K562 (cell line): ENCODE data around the gene MRTFB. TPM values are rescaled to one million over a fixed set of nuclear protein-coding genes. Genes with fewer than 3 reads are reported as not detected.

Experiments
- ATAC-seq: fragments of 200-7000 bp; cut with Tn5 transposase; 3 replicates; pipeline ENCODE4 v1.9.1; 2020; ENCODE audit warnings: moderate library complexity
- BruUV-seq: library from RNA; stranded (reverse); fragments of 400-500 nt; replicated peaks from 2 replicates; lab custom pipeline; 2021; lab: Mats Ljungman, UMichigan
- CTCF ChIA-PET: fragments of 300-600 bp; formaldehyde crosslinking; extraction: SDS; loops from one replicate; lab custom pipeline; 2021; ENCODE audit warnings: low intra/inter-chr PET ratio; lab: Yijun Ruan, JAX
- POLR2A ChIA-PET: fragments of 300-600, 350-650 bp; sonication (Branson Sonifier 250); formaldehyde crosslinking; extraction: SDS; loops from one replicate; lab custom pipeline; 2021; ENCODE audit warnings: antibody characterized with exemption, inconsistent platforms; lab: Yijun Ruan, JAX
- DNase-seq, 4 experiments: peaks; one replicate each; pipeline versions ENCODE4 v3.0.0 to v3.0.0-alpha.2; 2011 to 2018; ENCODE audit warnings: low spot score in 3 of 4, mixed read lengths in 3 of 4; ENCODE audit errors: extremely low read depth in 1 of 4
- FAIRE-seq: peaks from 2 replicates; lab custom pipeline; 2011; peaks lifted over from hg19 to GRCh38; lab: Jason Lieb, UNC
- H2AFZ ChIP-seq: 2 replicates; pipeline ENCODE4 v1.6.0; 2011; ENCODE audit warnings: low read depth, low read length, control low read depth, inconsistent platforms
- H3K27ac ChIP-seq: fragments of 200-600 bp; 3 replicates; pipeline ENCODE4 v1.8.0; 2011; ENCODE audit warnings: low read depth, mild to moderate bottlenecking, control low read depth, inconsistent platforms, low read length, moderate library complexity, mixed read lengths; ENCODE audit errors: extremely low read depth
- H3K27me3 ChIP-seq, 2 experiments: fragments of 300-600 bp in 1 of 2; 2 replicates in 1 of 2; 3 replicates in 1 of 2; pipeline versions ENCODE4 v1.6.0 to v1.8.0; 2011; ENCODE audit warnings: inconsistent platforms in 2 of 2, low read length in 2 of 2, mild to moderate bottlenecking in 1 of 2, mixed read lengths in 1 of 2, moderate library complexity in 1 of 2; ENCODE audit not compliant: control insufficient read depth in 2 of 2, insufficient read depth in 2 of 2
- H3K36me3 ChIP-seq: fragments of 300-600 bp; 3 replicates; pipeline ENCODE4 v1.8.0; 2011; ENCODE audit warnings: mild to moderate bottlenecking, low read length, inconsistent platforms; ENCODE audit not compliant: control insufficient read depth, insufficient read depth
- H3K4me1 ChIP-seq, 2 experiments: fragments of 200-600 bp in 1 of 2; replicated peaks in 1 of 2; 2 replicates in 1 of 2; 3 replicates in 1 of 2; pipeline versions ENCODE4 v1.5.1 to v1.8.0; 2011; ENCODE audit warnings: inconsistent platforms in 2 of 2, low read length in 2 of 2, mild to moderate bottlenecking in 1 of 2, mixed read lengths in 1 of 2, moderate library complexity in 1 of 2; ENCODE audit not compliant: control insufficient read depth in 2 of 2, insufficient read depth in 2 of 2
- H3K4me2 ChIP-seq: 2 replicates; pipeline ENCODE4 v1.6.1; 2011; ENCODE audit warnings: low read length, control low read depth, inconsistent platforms, mixed read lengths; ENCODE audit not compliant: insufficient read depth
- H3K4me3 ChIP-seq: fragments of 200-600 bp; sonication (generic), shearing (Covaris generic); 2 replicates; pipeline ENCODE4 v1.5.1; 2016; ENCODE audit warnings: control low read depth, inconsistent platforms
- H3K79me2 ChIP-seq: fragments of 200-600 bp; 3 replicates; pipeline ENCODE4 v1.8.0; 2011; ENCODE audit warnings: low read length, inconsistent platforms; ENCODE audit not compliant: control insufficient read depth, insufficient read depth
- H3K9ac ChIP-seq, 2 experiments: 2 replicates each; pipeline versions ENCODE4 v1.6.0 to v1.6.1; 2011; ENCODE audit warnings: low read depth in 2 of 2, low read length in 2 of 2, control low read depth in 1 of 2, inconsistent platforms in 1 of 2, mild to moderate bottlenecking in 1 of 2, mixed read lengths in 1 of 2; ENCODE audit not compliant: insufficient read depth in 1 of 2
- H3K9me1 ChIP-seq: one replicate; pipeline ENCODE4 v1.6.0; 2011; ENCODE audit warnings: inconsistent platforms, mild to moderate bottlenecking, low read length, moderate library complexity; ENCODE audit not compliant: control insufficient read depth, insufficient read depth
- H3K9me3 ChIP-seq: replicated peaks from 2 replicates; pipeline ENCODE4 v1.5.1; 2011; ENCODE audit warnings: low read depth, low read length, inconsistent platforms; ENCODE audit not compliant: control insufficient read depth, insufficient read depth
- H4K20me1 ChIP-seq: replicated peaks from 2 replicates; pipeline ENCODE4 v1.6.1; 2011; ENCODE audit warnings: low read length, inconsistent platforms, mixed read lengths; ENCODE audit not compliant: control insufficient read depth, insufficient read depth
- ARID1B ChIP-seq: fragments of 450-650 bp; IDR thresholded peaks from 2 replicates; pipeline ENCODE4 v1.6.1; 2016; ENCODE audit warnings: antibody characterized with exemption, mild to moderate bottlenecking, inconsistent platforms
- ARID2 ChIP-seq: fragments of 450-650 bp; IDR thresholded peaks from 2 replicates; pipeline ENCODE4 v1.6.1; 2017; ENCODE audit warnings: antibody characterized with exemption, mild to moderate bottlenecking
- ARNT ChIP-seq, 2 experiments: fragments of 450-650 bp; IDR thresholded peaks; 2 replicates each; pipeline ENCODE4 v1.6.1; 2016; ENCODE audit warnings: mild to moderate bottlenecking in 1 of 2
- EGR1 ChIP-seq: fragments of 450-650 bp; conservative IDR thresholded peaks from 2 replicates; pipeline ENCODE4 v1.6.1; 2017; ENCODE audit warnings: mild to moderate bottlenecking
- HDAC2 ChIP-seq: fragments of 450-650 bp; IDR thresholded peaks from 2 replicates; pipeline ENCODE4 v1.6.1; 2016; ENCODE audit warnings: mild to moderate bottlenecking
- IRF1 ChIP-seq: sonication (generic); formaldehyde crosslinking; IDR thresholded peaks from 2 replicates; pipeline ENCODE4 v1.8.0; 2022; ENCODE audit warnings: missing genetic modification reagents, mild to moderate bottlenecking, borderline replicate concordance
- KDM2B ChIP-seq: fragments of 250-450 bp; sonication (Bioruptor Pico); IDR thresholded peaks from 2 replicates; pipeline ENCODE4 v1.8.0; 2021; ENCODE audit warnings: mild to moderate bottlenecking, moderate library complexity
- KLF13 ChIP-seq: fragments of 450-650 bp; IDR thresholded peaks from 2 replicates; pipeline ENCODE4 v1.6.1; 2016; ENCODE audit warnings: missing genetic modification characterization, low read depth, mild to moderate bottlenecking, missing compliant biosample characterization, moderate library complexity, borderline replicate concordance
- MYNN ChIP-seq, 2 experiments: sonication (generic); formaldehyde crosslinking in 1 of 2; IDR thresholded peaks; 2 replicates each; pipeline versions ENCODE4 v1.5.0 to v1.6.1; 2016 to 2020; ENCODE audit warnings: antibody characterized with exemption in 1 of 2, missing genetic modification reagents in 1 of 2
- POLR2AphosphoS2 ChIP-seq: IDR thresholded peaks from 2 replicates; pipeline ENCODE4 v1.6.1; 2012; ENCODE audit warnings: low read length, improper control_type of control experiment
- SMARCE1 ChIP-seq: fragments of 450-650 bp; IDR thresholded peaks from 2 replicates; pipeline ENCODE4 v1.7.1; 2016; ENCODE audit warnings: mild to moderate bottlenecking
- TCF7 ChIP-seq: sonication (generic); IDR thresholded peaks from 2 replicates; pipeline ENCODE4 v1.6.1; 2016; ENCODE audit warnings: antibody characterized with exemption, borderline replicate concordance
- UBTF ChIP-seq, 2 experiments: IDR thresholded peaks; 2 replicates each; pipeline ENCODE4 v1.6.1; 2012; ENCODE audit warnings: improper control_type of control experiment in 2 of 2, low read depth in 2 of 2, low read length in 2 of 2, borderline replicate concordance in 1 of 2
- ZNF449 ChIP-seq: fragments of 250-450 bp; sonication (Bioruptor Pico); IDR thresholded peaks from 2 replicates; pipeline ENCODE4 v1.8.0; 2022; ENCODE audit warnings: moderate library complexity, mild to moderate bottlenecking, inconsistent platforms
- WGBS: fragments of 100-300 bp; shearing (Covaris generic); methylation state at CpG from one replicate; pipeline ENCODE4 v1.1.6; 2016; ENCODE audit warnings: low coverage, mixed read lengths; ENCODE audit not compliant: insufficient coverage; ENCODE audit errors: missing lambda C conversion rate; 5-methylcytosine and 5-hydroxymethylcytosine counted together
- in situ Hi-C: fragments of 300-500 bp; cut with MboI; formaldehyde crosslinking; loops from 4 replicates; pipeline ENCODE4 v1.15.0; 2018; ENCODE audit warnings: inconsistent platforms, mixed read lengths
- intact Hi-C: fragments of 100-400 bp; cut with micrococcal nuclease; formaldehyde crosslinking; loops from 2 replicates; pipeline ENCODE4 v1.14.2; 2022
- polyA plus RNA-seq, 8 experiments: library from polyadenylated mRNA; depleted of rRNA in 4 of 8; stranded (reverse) in 5 of 8; unstranded in 3 of 8; fragments of >200 nt; fragmentation: Nextera tagmentation in 2 of 8; fragmentation: Illumina TruSeq in 1 of 8; extraction: Ambion mirVana in 2 of 8; extraction: Trizol in 1 of 8; gene quantifications; 2 replicates each; pipeline versions ENCODE4 v1.2.1 to v1.2.3, GENCODE V29; 2011 to 2014; ENCODE audit warnings: inconsistent platforms in 1 of 8, missing spikeins in 1 of 8
- total RNA-seq, 7 experiments: library from RNA; depleted of rRNA in 6 of 7; stranded (reverse); fragments of >200 nt in 6 of 7; fragmentation: Illumina TruSeq in 2 of 7; extraction: Trizol in 2 of 7; gene quantifications; 2 replicates each; pipeline versions ENCODE4 v1.2.1 to v1.2.3, GENCODE V29; 2011 to 2021; ENCODE audit warnings: low replicate concordance in 1 of 7

The MRTFB gene
- total and polyA plus RNA-seq, 9 of the 15 experiments (the other 6 are each of a cell fraction or from before 2014, with no cell fraction given) = 2.2 to 12.7 (median 7.0) TPM

- no peak for TF ChIP-seq SMARCE1
These were observed 213.3 kb downstream of the MRTFB start (continued) for GRCh38 chr16:14284371-14284770.

- intact Hi-C loops (loop anchor here (1.0 to 2.0 kb wide), 2 partner anchors 36 to 364 kb away; partner anchors contain the start of gene ERCC4), in situ Hi-C loops (loop anchor here (5.0 kb wide), 1 partner anchor 363 kb away; the partner anchor contains the start of gene ERCC4)
- Histone ChIP-seq H4K20me1 (no peaks in the 10 kb centered on the region), H3K9me1 (no peaks in the 10 kb centered on the region), H2AFZ (peak overlapping the region; percentile 97), H3K4me2 (peak overlapping the region; percentile 96), H3K9me3 (peaks cover 6% of the 10 kb centered on the region), H3K4me3 (peak overlapping the region; percentile 98), H3K27ac (peak overlapping the region; percentile 72), H3K4me1 (peaks cover 3 to 15% of the 10 kb centered on the region in 2 experiments; a peak in 4 of 5 replicates), H3K9ac (peak overlapping the region; percentile 65 to 90), H3K79me2 (no peaks in the 10 kb centered on the region), H3K36me3 (no peaks in the 10 kb centered on the region), H3K27me3 (no peaks in the 10 kb centered on the region)
- ChIA-PET POLR2A (interaction anchor here (0.6 to 1.5 kb wide), 11 partner anchors 10 to 365 kb away, joined by 3 to 9 read pairs (median 3); partner anchors contain the start of gene ERCC4), CTCF (interaction anchor here (0.6 to 1.7 kb wide), 5 partner anchors 37 to 366 kb away, joined by 3 to 5 read pairs (median 5); no protein-coding TSS in a partner anchor)
- DNase-seq (peak in 1 of 4 experiments; percentile 15), FAIRE-seq (no peak), ATAC-seq (peak; percentile 78)
- WGBS = 0% methylated on average over 19 of the region's 23 CpGs
- no TSS peak for BruUV-seq
- TF ChIP-seq EGR1 (0 out of 2 replicates have a peak, but pooled peaks have one; percentile 2), TCF7 (no peak), HDAC2 (peak; percentile 33; the same call in 1 of the 2 replicates), KDM2B (CRISPR knock-in tag) (no peak), KLF13 (tag) (no peak), MYNN (IDR thresholded peaks at IDR 0.05) (peak; percentile 71; the same call in 1 of the 2 replicates), MYNN (CRISPR knock-in tag; IDR thresholded peaks at IDR 0.05) (no peak), POLR2AphosphoS2 (no peak), IRF1 (CRISPR knock-in tag) (no peak), UBTF (IDR thresholded peaks at IDR 0.05; ENCODE audit: borderline replicate concordance in 1 of 2, low read depth in 2 of 2, low read length in 2 of 2) (peak; percentile 95 to 97), ARID2 (peak; percentile 61; the same call in 1 of the 2 replicates), ARID1B (0 out of 2 replicates have a peak, but pooled peaks have one; percentile 19), ARNT (IDR thresholded peaks at IDR 0.05) (no peak), ZNF449 (CRISPR knock-in tag) (no peak)
These were observed 213.9 kb downstream of the MRTFB start for GRCh38 chr16:14284930-14285512.
